Activated CD8-positive, alpha-beta memory T cell treated with anti-CD3 and anti-CD28 coated beads, Interleukin-2, amount 10 ng/mL, durations not matched to agents 7 days and 5 days (primary cell): Measurements from ENCODE around the gene EFCAB6. TPM values are rescaled to one million over a fixed set of nuclear protein-coding genes. Genes with fewer than 3 reads are reported as not detected.

Experiments
- ATAC-seq: fragments of 150-1000 bp; cut with Tn5 transposase; one replicate; pipeline ENCODE4 v1.10.0; 2021; ENCODE audit warnings: moderate library complexity
- CTCF ChIA-PET: fragments of 350-600 bp; sonication (Branson Sonifier 250); formaldehyde crosslinking; loops from one replicate; lab custom pipeline; 2021; ENCODE audit warnings: antibody characterized with exemption; lab: Charles Lee
- DNase-seq: peaks from one replicate; pipeline ENCODE4 v3.0.0-alpha.2; 2020
- H3K27ac Mint-ChIP-seq: one replicate; pipeline ENCODE4 v1.8.0; 2021; ENCODE audit warnings: mild to moderate bottlenecking, mixed read lengths
- H3K27me3 Mint-ChIP-seq: one replicate; pipeline ENCODE4 v1.8.0; 2021; ENCODE audit warnings: mixed read lengths
- H3K36me3 Mint-ChIP-seq: one replicate; pipeline ENCODE4 v1.8.0; 2021; ENCODE audit warnings: mild to moderate bottlenecking, mixed read lengths
- H3K4me1 Mint-ChIP-seq: one replicate; pipeline ENCODE4 v1.8.0; 2021; ENCODE audit warnings: mixed read lengths
- H3K4me3 Mint-ChIP-seq: one replicate; pipeline ENCODE4 v1.8.0; 2021; ENCODE audit warnings: mild to moderate bottlenecking, moderate library complexity, mixed read lengths
- H3K9me3 Mint-ChIP-seq: one replicate; pipeline ENCODE4 v1.8.0; 2022; ENCODE audit warnings: low read depth, mixed read lengths
- total RNA-seq, 2 experiments: library from RNA; stranded (reverse); gene quantifications; one replicate each; pipeline ENCODE4 v1.2.3, GENCODE V29; 2021

Gene EFCAB6
- total RNA-seq, 2 experiments from 2014 or later: 0.14 to 0.32 TPM

DNA sequence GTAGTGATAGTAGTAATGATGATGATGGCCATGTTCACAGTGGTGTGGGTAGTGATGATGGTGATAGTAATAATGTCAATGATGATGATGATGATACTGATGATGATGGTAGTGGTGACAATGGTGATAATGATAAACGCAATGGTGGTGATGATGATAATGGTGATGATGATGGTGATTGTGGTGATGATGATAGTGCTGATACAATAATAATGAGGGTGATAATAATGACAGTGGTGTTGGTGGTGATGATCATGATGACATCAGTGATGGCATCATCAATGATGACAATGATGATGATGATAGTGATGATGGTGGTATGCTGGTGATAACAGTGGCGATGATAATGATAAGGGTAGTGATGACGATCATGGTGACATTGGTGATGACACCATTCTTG is 308.0 kb downstream of the EFCAB6 start:
- Mint-ChIP-seq H3K4me1 (no peaks in the 10 kb centered on the region), H3K9me3 (no peaks in the 10 kb centered on the region), H3K27ac (no peak overlapping the region), H3K4me3 (no peak overlapping the region), H3K27me3 (no peaks in the 10 kb centered on the region), H3K36me3 (no peaks in the 10 kb centered on the region)
- DNase-seq (no peak), ATAC-seq (no peak)
- CTCF ChIA-PET: no interaction called here

DNA sequence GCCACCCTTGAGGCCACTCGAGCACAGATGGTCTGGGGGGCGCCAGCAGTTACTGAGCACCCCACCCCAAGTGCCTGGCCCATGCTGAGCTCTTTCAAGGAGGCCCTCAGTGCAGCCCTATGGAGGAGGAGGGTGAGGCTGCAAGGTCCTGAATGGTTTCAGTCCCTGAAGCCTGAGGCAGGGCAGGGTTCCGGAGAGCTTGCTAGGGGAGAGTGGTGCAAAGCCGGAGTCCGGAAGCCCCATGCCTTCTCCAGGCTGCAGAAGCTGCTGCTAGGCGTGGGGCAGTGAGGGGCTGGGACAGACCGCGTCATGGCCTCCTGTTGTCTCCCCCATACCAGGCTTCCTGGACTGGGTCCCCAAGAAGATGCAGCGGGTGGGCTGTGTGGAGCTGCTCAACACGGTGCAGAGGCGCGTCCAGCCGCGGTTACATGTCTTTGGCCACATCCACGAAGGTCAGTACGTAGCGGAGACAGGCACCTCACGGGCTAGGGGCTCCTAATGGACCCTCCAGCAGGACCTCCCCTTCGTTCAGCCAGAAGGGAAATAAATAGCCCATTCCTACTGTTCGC is 309.7 kb downstream of the EFCAB6 start:
- Mint-ChIP-seq H3K36me3 (no peaks in the 10 kb centered on the region), H3K27ac (no peak overlapping the region), H3K9me3 (no peaks in the 10 kb centered on the region), H3K27me3 (no peaks in the 10 kb centered on the region), H3K4me3 (no peak overlapping the region), H3K4me1 (no peaks in the 10 kb centered on the region)
- ATAC-seq (no peak), DNase-seq (no peak)
- CTCF ChIA-PET: no interaction called here

DNA sequence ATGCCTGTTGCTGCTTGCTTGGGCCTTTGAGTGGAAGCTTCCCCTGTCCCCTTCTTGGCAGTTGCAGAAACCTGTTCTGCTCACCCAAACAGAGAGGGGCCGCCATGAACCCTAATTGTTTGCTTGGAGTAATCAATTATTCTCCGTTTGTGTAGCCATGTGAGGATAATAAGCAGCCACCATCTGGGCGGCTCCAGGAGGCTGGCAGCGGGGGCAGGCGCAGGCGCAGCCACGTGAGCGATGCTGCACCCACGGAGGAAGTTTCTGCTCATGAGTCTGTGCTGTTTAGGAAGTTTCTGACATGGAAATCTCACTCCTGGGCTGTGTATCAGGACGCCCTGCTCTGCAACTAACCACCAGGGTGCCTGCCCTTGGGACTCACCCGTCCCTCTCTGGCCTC is 310.2 kb downstream of the EFCAB6 start:
- no peak overlapping the region for H3K27ac Mint-ChIP-seq
- H3K4me1 Mint-ChIP-seq: no peaks in the 10 kb centered on the region
- H3K9me3 Mint-ChIP-seq: no peaks in the 10 kb centered on the region
- no peaks in the 10 kb centered on the region for H3K27me3 Mint-ChIP-seq
- no peaks in the 10 kb centered on the region for H3K36me3 Mint-ChIP-seq
- ATAC-seq (no peak), DNase-seq (no peak)
- no peak overlapping the region for H3K4me3 Mint-ChIP-seq
- CTCF ChIA-PET: no interaction called here

DNA sequence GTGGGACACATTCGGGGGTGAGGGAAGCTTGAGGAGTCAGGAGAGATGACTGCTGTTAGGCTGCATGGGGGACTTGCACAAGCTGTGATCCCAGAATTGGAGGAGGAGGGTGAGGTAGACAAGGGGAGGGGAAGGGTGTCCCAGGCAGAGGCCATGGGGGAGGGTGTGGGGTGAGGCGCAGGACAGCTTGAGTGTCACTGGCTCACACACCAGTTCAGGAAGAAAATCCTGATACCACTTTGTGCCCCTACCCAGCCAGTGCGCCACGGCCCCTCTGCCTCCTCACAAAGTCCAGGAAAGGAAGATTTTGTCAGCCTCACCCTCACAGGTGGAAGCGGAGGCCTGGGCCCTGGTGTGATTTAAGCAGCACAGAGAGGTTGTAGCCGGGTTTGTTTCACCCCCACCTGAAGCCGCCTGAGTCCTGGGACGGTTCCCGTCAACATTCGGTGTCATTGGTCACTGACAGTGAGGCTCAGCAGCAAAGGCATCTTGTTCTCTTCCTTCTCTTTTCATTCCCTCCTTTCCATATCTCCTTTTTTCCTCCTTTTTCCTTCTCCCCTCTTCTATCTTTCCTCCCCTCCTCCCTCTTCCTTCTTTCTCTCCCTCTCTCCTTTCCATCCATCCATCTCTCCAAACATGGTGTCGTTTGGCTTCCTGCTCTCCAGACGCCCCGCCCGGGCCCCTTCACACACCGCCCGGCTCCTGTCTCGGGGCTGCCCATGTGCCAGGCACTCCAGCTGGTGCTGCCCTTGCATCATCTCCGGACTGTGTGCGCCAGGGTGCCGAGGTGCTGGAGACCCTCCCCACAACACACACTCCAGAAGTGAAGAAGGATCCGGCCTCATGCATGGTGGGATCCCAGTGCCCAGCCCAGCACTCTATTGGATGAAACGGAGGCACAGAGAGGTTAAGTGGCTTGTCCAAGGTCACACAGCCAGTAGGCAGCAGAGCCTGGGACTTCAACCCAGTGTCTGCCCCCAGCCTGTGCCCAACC is 311.0 kb downstream of the EFCAB6 start:
- DNase-seq (no peak), ATAC-seq (no peak)
- no peaks in the 10 kb centered on the region for H3K36me3 Mint-ChIP-seq
- no peaks in the 10 kb centered on the region for H3K27me3 Mint-ChIP-seq
- no peaks in the 10 kb centered on the region for H3K9me3 Mint-ChIP-seq
- H3K4me3 Mint-ChIP-seq: no peak overlapping the region
- CTCF ChIA-PET: no interaction called here
- no peaks in the 10 kb centered on the region for H3K4me1 Mint-ChIP-seq
- no peak overlapping the region for H3K27ac Mint-ChIP-seq

DNA sequence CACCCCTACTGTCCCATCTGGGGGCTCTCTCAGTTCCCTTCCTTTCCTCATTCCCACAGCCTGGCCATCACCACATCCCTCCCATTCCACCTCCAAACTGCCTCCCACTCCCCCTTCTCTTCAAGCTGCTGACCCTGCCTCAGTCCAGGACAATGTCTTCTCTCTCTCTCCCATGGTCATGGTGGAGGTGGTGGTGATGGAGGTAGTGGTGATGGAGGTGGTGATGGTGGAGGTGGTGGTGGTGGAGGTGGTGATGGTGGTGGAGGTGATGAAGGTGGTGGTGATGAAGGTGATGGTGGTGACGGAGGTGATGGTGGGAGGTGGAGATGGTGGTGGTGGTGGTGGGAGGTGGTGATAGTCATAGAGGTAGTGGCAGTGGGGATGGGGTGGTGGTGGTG is 313.2 kb downstream of the EFCAB6 start:
- DNase-seq: no peak
- Mint-ChIP-seq H3K27ac (no peak overlapping the region), H3K9me3 (no peaks in the 10 kb centered on the region), H3K4me1 (no peaks in the 10 kb centered on the region), H3K27me3 (no peaks in the 10 kb centered on the region), H3K4me3 (no peak overlapping the region), H3K36me3 (no peaks in the 10 kb centered on the region)
- CTCF ChIA-PET: interaction anchor here (0.6 kb wide), 1 partner anchor 148 kb away, joined by 4 read pairs; no protein-coding TSS in a partner anchor
- ATAC-seq: no peak

DNA sequence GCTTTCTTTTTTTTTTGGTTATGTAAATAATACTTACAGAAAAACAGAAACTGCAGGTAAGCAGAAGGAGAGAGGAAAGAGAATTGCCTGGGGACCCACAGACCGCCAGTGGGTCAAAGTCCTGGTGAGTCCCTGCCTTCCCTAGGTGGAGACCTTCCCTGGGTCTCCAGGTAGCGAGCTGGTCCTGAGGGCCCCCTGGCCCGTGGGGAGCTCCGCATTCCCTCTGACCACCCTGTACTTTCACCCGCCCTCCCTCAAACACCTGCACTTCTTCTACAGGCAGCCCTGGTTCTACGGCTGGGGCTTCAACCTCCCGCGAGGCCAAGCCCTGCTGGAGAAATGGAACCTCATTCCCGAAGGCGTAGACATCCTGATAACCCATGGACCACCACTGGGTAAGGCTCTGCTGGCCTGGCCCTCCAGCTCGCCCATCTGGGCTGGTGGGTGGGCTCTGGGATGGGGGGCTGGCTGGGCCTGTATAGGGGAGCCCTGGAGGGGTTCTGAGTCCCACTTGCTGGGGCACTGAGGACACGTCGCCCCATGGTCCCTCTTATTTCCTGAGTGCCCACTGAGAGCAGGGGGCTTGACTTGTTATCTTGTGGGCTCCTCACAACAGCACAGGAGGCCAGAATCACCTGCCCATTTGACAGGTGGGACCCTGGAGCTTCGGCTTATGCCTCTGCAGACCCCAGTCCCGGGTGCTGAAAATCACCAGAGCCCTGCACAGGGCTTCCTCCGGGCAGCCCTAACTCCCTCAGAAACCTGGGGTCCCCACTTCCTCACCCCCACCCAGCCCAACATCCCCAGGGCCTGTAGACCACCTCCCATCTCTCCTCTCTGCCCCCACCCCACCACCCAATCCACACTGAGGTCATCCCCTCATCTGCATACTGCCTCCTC is 313.9 kb downstream of the EFCAB6 start:
- H3K4me1 Mint-ChIP-seq: no peaks in the 10 kb centered on the region
- H3K27me3 Mint-ChIP-seq: no peaks in the 10 kb centered on the region
- CTCF ChIA-PET: interaction anchor here (0.6 kb wide), 1 partner anchor 149 kb away, joined by 4 read pairs; no protein-coding TSS in a partner anchor
- H3K27ac Mint-ChIP-seq: no peak overlapping the region
- ATAC-seq (no peak), DNase-seq (no peak)
- H3K36me3 Mint-ChIP-seq: no peaks in the 10 kb centered on the region
- H3K4me3 Mint-ChIP-seq: no peak overlapping the region
- H3K9me3 Mint-ChIP-seq: no peaks in the 10 kb centered on the region

DNA sequence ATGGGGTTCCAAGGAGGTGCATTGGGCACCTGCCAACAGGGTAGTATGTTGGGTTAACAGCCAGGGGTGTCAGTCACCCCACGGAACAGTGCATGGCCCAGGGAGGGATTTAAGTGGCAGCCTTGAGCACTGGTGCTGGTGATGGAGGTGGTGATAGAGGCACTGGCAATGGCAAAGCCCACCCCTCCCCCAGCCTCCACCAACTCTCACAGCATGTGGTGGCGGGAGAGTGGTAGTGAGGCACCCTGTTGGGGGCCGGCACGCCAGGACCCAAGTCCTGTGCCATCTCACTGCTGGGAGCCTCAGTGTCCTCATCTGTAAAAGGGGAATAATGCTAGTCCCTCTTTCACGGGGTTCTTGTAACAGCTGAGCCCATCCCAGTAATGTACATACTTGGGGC is 318.8 kb downstream of the EFCAB6 start:
- Mint-ChIP-seq H3K36me3 (no peaks in the 10 kb centered on the region), H3K9me3 (peaks cover 3% of the 10 kb centered on the region), H3K27me3 (no peaks in the 10 kb centered on the region), H3K27ac (no peak overlapping the region), H3K4me1 (no peaks in the 10 kb centered on the region), H3K4me3 (no peak overlapping the region)
- CTCF ChIA-PET: no interaction called here
- ATAC-seq (no peak), DNase-seq (no peak)

DNA sequence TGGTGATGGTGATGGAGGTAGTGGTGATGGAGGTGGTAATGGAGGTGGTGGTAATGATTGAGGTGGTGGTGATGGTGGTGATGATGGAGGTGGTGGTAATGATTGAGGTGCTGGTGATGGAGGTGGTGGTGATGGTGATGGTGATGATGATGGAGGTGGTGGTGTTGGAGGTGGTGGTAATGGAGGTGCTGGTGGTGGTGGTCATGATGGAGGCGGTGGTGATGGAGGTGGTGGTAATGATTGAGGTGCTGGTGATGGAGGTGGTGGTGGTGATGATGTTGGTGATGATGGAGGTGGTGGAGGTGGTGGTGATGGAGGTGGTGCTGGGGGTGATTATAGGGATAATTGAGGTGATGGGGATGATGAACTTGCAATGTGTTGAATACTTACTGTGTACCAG is 320.4 kb downstream of the EFCAB6 start:
- no peaks in the 10 kb centered on the region for H3K27me3 Mint-ChIP-seq
- no peak overlapping the region for H3K27ac Mint-ChIP-seq
- ATAC-seq (no peak), DNase-seq (no peak)
- no peak overlapping the region for H3K4me3 Mint-ChIP-seq
- H3K4me1 Mint-ChIP-seq: no peaks in the 10 kb centered on the region
- H3K36me3 Mint-ChIP-seq: no peaks in the 10 kb centered on the region
- peaks cover 3% of the 10 kb centered on the region for H3K9me3 Mint-ChIP-seq
- CTCF ChIA-PET: no interaction called here

DNA sequence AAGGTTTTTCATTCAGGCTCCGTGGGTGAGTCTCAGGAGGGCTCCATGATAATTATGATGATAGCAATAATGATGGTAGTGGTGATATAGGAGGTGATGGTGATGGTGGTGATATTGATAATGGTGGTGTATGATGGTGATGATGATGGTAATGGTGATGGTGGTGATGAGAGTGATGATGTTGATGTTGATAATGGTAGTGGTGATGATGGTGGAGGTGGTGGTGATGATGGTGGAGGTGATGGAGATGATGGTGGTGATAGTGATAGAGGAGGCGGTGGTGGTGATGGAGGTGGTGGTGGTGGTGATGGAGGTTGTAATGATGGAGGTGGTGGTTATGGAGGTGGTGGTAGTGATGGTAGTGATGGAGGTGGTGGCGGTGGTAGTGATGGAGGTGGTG is 320.9 kb downstream of the EFCAB6 start:
- Mint-ChIP-seq H3K4me1 (no peaks in the 10 kb centered on the region), H3K27me3 (no peaks in the 10 kb centered on the region), H3K4me3 (no peak overlapping the region), H3K36me3 (no peaks in the 10 kb centered on the region), H3K9me3 (peaks cover 3% of the 10 kb centered on the region), H3K27ac (no peak overlapping the region)
- CTCF ChIA-PET: no interaction called here
- no peak for ATAC-seq
- DNase-seq: no peak

DNA sequence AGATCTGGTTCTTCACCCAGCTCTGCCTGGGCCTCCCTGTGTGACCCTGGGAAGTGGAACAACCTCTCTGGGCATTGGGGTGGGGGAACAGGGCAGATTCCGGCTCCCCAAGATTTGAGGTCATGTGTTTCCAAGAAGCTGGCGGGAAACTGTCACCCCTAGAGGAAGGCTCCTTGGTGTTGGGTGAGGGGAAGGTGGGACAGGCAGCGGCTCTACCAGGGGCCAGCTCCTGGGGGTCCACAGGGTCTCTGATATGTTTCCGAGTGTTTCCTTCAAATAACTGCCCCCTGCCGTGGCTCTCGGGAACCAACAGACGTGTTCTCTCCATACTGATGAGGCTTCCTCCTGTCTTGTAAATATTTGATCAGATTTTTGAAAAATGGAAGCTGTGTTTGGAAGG is 321.8 kb downstream of the EFCAB6 start:
- H3K4me1 Mint-ChIP-seq: no peaks in the 10 kb centered on the region
- H3K9me3 Mint-ChIP-seq: peaks cover 3% of the 10 kb centered on the region
- no peak overlapping the region for H3K4me3 Mint-ChIP-seq
- no peaks in the 10 kb centered on the region for H3K27me3 Mint-ChIP-seq
- no peaks in the 10 kb centered on the region for H3K36me3 Mint-ChIP-seq
- H3K27ac Mint-ChIP-seq: no peak overlapping the region
- ATAC-seq (no peak), DNase-seq (no peak)
- CTCF ChIA-PET: no interaction called here

DNA sequence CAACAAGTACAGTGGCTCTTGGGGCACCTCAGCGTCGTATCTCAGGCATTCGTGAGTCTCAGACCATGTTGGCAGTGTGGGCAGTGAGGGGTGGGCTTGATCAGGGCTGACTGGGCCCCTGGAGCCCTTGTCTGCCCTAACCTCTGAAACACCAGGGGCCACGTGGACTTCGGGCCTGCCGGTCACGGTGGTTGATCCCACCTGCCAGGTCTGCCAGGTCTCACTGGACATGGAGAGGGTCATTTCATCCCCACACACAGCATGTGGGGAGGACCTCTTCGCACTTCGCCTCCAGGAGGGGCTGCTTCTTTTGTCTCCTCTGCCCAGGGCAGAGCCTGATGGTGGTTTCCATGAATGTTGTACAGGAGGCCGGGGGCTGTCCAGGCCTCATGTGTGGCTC is 323.2 kb downstream of the EFCAB6 start:
- Mint-ChIP-seq H3K4me1 (no peaks in the 10 kb centered on the region), H3K36me3 (no peaks in the 10 kb centered on the region), H3K27ac (no peak overlapping the region), H3K4me3 (no peak overlapping the region), H3K9me3 (peaks cover 3% of the 10 kb centered on the region), H3K27me3 (no peaks in the 10 kb centered on the region)
- no peak for DNase-seq
- CTCF ChIA-PET: interaction anchor here (0.6 kb wide), 1 partner anchor 1283 kb away, joined by 3 read pairs; no protein-coding TSS in a partner anchor
- ATAC-seq: no peak

DNA sequence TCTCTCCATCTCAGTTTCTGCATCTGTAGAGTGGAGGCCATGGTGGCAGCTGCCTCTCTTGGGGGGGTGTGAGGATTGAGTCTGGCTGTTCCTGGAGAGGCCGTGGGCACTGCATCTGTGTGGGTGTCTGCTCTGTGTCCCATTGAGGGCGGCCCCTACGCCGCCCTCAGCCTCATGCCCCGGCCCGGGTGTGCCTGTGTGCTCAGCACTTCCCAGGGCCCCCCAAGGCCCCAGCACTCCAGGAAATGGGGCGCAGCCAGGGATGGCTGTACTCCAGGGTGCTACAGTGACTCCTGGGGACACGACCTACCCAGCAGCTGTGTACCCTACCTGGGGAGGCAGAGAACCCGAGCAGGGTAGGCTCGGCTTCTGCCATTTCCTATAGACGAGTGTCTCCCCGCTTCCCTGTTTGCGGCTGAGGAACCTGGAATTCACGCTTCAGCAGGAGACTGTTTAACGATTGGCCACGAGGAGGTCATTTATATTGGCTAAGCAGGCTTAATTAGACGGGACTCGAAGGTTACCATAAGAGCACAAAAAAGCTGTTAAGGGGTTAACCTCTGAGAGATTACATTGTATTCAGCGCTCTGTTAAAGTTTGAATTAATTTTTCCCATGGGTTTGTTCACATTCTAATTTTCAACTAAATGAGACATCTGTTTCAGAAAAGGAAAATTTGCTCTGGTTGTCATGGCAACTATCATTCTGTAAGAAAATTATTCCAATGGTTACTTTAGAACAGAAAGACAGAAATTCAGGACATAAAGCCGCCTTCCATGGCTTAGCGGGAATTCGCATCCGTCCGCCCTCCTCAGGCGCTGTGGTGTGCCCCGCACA is 323.9 kb downstream of the EFCAB6 start:
- ATAC-seq: no peak
- H3K36me3 Mint-ChIP-seq: no peaks in the 10 kb centered on the region
- DNase-seq: no peak
- no peaks in the 10 kb centered on the region for H3K27me3 Mint-ChIP-seq
- CTCF ChIA-PET: no interaction called here
- H3K4me3 Mint-ChIP-seq: no peak overlapping the region
- H3K9me3 Mint-ChIP-seq: peaks cover 3% of the 10 kb centered on the region
- H3K4me1 Mint-ChIP-seq: no peaks in the 10 kb centered on the region
- no peak overlapping the region for H3K27ac Mint-ChIP-seq
